Measurements from ENCODE around the gene SLC23A2. TPM values are rescaled to one million over a fixed set of nuclear protein-coding genes. Genes with fewer than 3 reads are reported as not detected.

The SLC23A2 gene
- polyA plus RNA-seq, 1 of the 3 experiments (the other 2 are of a cell fraction), result 14.0 TPM

DNA sequence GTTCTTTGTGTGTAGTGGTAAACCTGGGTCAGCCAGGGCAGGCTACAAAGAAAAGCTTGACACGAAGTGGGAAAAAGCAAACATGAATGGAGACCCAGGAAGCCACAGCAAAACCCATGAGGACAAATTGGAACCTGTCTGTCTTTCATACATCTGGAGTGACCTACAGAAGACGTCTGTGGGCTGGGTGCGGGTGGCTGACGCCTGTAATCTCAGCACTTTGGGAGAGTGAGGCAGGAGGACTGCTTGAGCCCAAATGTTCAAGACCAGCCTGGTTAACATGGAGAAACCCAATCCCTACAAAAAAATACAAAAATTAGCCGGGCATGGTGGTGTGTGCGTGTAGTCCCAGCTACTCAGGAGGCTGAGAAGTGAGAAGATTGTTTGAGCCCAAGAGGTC, 164.8 kb downstream of the SLC23A2 start:
- Histone ChIP-seq H3K27me3 (ENCODE audit: insufficient read depth) (no peaks in the 10 kb centered on the region; the same call in 1 of the 2 replicates), H3K4me2 (no peak overlapping the region), H3K27ac (ENCODE audit: low read depth in 2 of 2, low read length in 1 of 2) (no peak overlapping the region), H2AFZ (ENCODE audit: low read depth) (no peak overlapping the region), H3F3A (replicated peaks; ENCODE audit: insufficient read depth) (no peaks in the 10 kb centered on the region), H3K4me3 (ENCODE audit: low read depth in 2 of 2, low read length in 1 of 2) (no peak overlapping the region), H3K9ac (no peak overlapping the region), H3K79me2 (ENCODE audit: insufficient read depth) (no peaks in the 10 kb centered on the region), H4K20me1 (ENCODE audit: insufficient read depth) (no peaks in the 10 kb centered on the region), H3K9me3 (no peaks in the 10 kb centered on the region), H3K36me3 (replicated peaks in 1 of 2; ENCODE audit: control insufficient read depth in 1 of 2, insufficient read depth in 2 of 2, low read length in 1 of 2) (no peaks in the 10 kb centered on the region), H3K9me2 (no peaks in the 10 kb centered on the region), H3K4me1 (ENCODE audit: control insufficient read depth in 1 of 2, insufficient read depth in 2 of 2, low read depth in 1 of 2, low read length in 1 of 2) (no peaks in the 10 kb centered on the region)
- ChIA-PET POLR2A (no interaction called here), CTCF (interaction anchor here (0.7 kb wide), 1 partner anchor 113 kb away, joined by 3 read pairs; no protein-coding TSS in a partner anchor)
- no peak for DNase-seq
- TF ChIP-seq TAF1 (IDR thresholded peaks at IDR 0.05; ENCODE audit: borderline replicate concordance, low read depth, low read length) (no peak), NRF1 (IDR thresholded peaks at IDR 0.05; ENCODE audit: low read depth, low read length) (no peak), CHD2 (IDR thresholded peaks at IDR 0.05; ENCODE audit: low read length, partially characterized antibody) (no peak), SIN3A (IDR thresholded peaks at IDR 0.05; ENCODE audit: borderline replicate concordance, low read depth, low read length) (no peak), RAD21 (IDR thresholded peaks at IDR 0.05; ENCODE audit: low read length) (no peak), MAX (IDR thresholded peaks at IDR 0.05; ENCODE audit: low read depth) (no peak), MEF2A (IDR thresholded peaks at IDR 0.05; ENCODE audit: borderline replicate concordance, low read depth) (no peak), GATA2 (CRISPR knock-in tag; IDR thresholded peaks at IDR 0.05) (no peak), GABPA (IDR thresholded peaks at IDR 0.05; ENCODE audit: low read depth) (no peak), JUND (IDR thresholded peaks at IDR 0.05) (no peak)
- TF ChIP-seq, protein P1, sequence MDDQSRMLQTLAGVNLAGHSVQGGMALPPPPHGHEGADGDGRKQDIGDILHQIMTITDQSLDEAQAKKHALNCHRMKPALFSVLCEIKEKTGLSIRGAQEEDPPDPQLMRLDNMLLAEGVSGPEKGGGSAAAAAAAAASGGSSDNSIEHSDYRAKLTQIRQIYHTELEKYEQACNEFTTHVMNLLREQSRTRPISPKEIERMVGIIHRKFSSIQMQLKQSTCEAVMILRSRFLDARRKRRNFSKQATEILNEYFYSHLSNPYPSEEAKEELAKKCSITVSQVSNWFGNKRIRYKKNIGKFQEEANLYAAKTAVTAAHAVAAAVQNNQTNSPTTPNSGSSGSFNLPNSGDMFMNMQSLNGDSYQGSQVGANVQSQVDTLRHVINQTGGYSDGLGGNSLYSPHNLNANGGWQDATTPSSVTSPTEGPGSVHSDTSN (IDR thresholded peaks at IDR 0.05), result no peak
- TF ChIP-seq, protein P2, sequence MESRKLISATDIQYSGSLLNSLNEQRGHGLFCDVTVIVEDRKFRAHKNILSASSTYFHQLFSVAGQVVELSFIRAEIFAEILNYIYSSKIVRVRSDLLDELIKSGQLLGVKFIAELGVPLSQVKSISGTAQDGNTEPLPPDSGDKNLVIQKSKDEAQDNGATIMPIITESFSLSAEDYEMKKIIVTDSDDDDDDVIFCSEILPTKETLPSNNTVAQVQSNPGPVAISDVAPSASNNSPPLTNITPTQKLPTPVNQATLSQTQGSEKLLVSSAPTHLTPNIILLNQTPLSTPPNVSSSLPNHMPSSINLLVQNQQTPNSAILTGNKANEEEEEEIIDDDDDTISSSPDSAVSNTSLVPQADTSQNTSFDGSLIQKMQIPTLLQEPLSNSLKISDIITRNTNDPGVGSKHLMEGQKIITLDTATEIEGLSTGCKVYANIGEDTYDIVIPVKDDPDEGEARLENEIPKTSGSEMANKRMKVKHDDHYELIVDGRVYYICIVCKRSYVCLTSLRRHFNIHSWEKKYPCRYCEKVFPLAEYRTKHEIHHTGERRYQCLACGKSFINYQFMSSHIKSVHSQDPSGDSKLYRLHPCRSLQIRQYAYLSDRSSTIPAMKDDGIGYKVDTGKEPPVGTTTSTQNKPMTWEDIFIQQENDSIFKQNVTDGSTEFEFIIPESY (IDR thresholded peaks at IDR 0.05; ENCODE audit: borderline replicate concordance, low read depth), result no peak
- TF ChIP-seq, protein P3, sequence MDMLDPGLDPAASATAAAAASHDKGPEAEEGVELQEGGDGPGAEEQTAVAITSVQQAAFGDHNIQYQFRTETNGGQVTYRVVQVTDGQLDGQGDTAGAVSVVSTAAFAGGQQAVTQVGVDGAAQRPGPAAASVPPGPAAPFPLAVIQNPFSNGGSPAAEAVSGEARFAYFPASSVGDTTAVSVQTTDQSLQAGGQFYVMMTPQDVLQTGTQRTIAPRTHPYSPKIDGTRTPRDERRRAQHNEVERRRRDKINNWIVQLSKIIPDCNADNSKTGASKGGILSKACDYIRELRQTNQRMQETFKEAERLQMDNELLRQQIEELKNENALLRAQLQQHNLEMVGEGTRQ (IDR thresholded peaks at IDR 0.05; ENCODE audit: borderline replicate concordance, low read depth, low read length), result no peak
- WGBS (ENCODE audit: low lambda C conversion rate), result 66% methylated on average over 6 of the region's 6 CpGs
